Mesendoderm (in vitro differentiated cells): ENCODE measurements around the gene SLC23A3.

Source experiments
- DNase-seq: peaks from one replicate; pipeline ENCODE4 v3.0.0; 2013
- H2AK5ac ChIP-seq: 2 replicates; pipeline ENCODE4 v1.6.1; 2013; ENCODE audit warnings: low read length, inconsistent platforms
- H2BK120ac ChIP-seq: 2 replicates; pipeline ENCODE4 v1.6.1; 2013; ENCODE audit warnings: low read depth, mild to moderate bottlenecking, low read length, moderate library complexity, mixed read lengths
- H2BK15ac ChIP-seq: replicated peaks from 2 replicates; pipeline ENCODE4 v1.6.1; 2013; ENCODE audit warnings: low read depth, mild to moderate bottlenecking, moderate library complexity
- H2BK5ac ChIP-seq: 2 replicates; pipeline ENCODE4 v1.6.1; 2013; ENCODE audit warnings: low read length, inconsistent platforms
- H3K18ac ChIP-seq: 2 replicates; pipeline ENCODE4 v1.6.1; 2013; ENCODE audit warnings: mild to moderate bottlenecking, low read length, mixed read lengths
- H3K23ac ChIP-seq: one replicate; pipeline ENCODE4 v1.6.1; 2013; ENCODE audit warnings: low read length
- H3K27ac ChIP-seq: 2 replicates; pipeline ENCODE4 v1.5.1; 2013; ENCODE audit warnings: low read depth, mild to moderate bottlenecking, inconsistent platforms, low read length, moderate library complexity
- H3K27me3 ChIP-seq: 2 replicates; pipeline ENCODE4 v1.6.1; 2013; ENCODE audit warnings: low read length, control low read depth, mild to moderate bottlenecking, inconsistent platforms; ENCODE audit not compliant: insufficient read depth, poor library complexity
- H3K36me3 ChIP-seq: 2 replicates; pipeline ENCODE4 v1.6.1; 2013; ENCODE audit warnings: low read length, inconsistent platforms; ENCODE audit not compliant: control insufficient read depth, insufficient read depth
- H3K4ac ChIP-seq: one replicate; pipeline ENCODE4 v1.6.1; 2013; ENCODE audit warnings: low read depth, mild to moderate bottlenecking, low read length, moderate library complexity
- H3K4me1 ChIP-seq: 2 replicates; pipeline ENCODE4 v1.6.1; 2013; ENCODE audit warnings: low read depth, low read length, inconsistent platforms; ENCODE audit not compliant: control insufficient read depth
- H3K4me2 ChIP-seq: 2 replicates; pipeline ENCODE4 v1.6.1; 2013; ENCODE audit warnings: low read length
- H3K4me3 ChIP-seq: 2 replicates; pipeline ENCODE4 v1.5.1; 2013; ENCODE audit warnings: mild to moderate bottlenecking, low read length
- H3K56ac ChIP-seq: one replicate; pipeline ENCODE4 v1.6.1; 2013; ENCODE audit warnings: low read length
- H3K79me1 ChIP-seq: 2 replicates; pipeline ENCODE4 v1.6.1; 2013; ENCODE audit warnings: low read length, inconsistent platforms
- H3K79me2 ChIP-seq: 2 replicates; pipeline ENCODE4 v1.6.1; 2013; ENCODE audit warnings: mild to moderate bottlenecking, low read length; ENCODE audit not compliant: control insufficient read depth, insufficient read depth
- H3K9ac ChIP-seq: 2 replicates; pipeline ENCODE4 v1.6.1; 2013; ENCODE audit warnings: low read length, inconsistent platforms
- H4K5ac ChIP-seq: one replicate; pipeline ENCODE4 v1.6.1; 2013; ENCODE audit warnings: low read length
- H4K8ac ChIP-seq: one replicate; pipeline ENCODE4 v1.6.1; 2013; ENCODE audit warnings: low read depth, mild to moderate bottlenecking, control low read depth, low read length, moderate library complexity
- WGBS: extraction: QIAGEN DNeasy Blood & Tissue Kit; methylation state at CpG from one replicate; pipeline ENCODE4 v1.1.7; 2013; ENCODE audit warnings: low lambda C conversion rate, missing lambda C conversion rate; ENCODE audit not compliant: insufficient coverage; ENCODE audit errors: extremely low coverage; 5-methylcytosine and 5-hydroxymethylcytosine counted together

SLC23A3 gene

DNA sequence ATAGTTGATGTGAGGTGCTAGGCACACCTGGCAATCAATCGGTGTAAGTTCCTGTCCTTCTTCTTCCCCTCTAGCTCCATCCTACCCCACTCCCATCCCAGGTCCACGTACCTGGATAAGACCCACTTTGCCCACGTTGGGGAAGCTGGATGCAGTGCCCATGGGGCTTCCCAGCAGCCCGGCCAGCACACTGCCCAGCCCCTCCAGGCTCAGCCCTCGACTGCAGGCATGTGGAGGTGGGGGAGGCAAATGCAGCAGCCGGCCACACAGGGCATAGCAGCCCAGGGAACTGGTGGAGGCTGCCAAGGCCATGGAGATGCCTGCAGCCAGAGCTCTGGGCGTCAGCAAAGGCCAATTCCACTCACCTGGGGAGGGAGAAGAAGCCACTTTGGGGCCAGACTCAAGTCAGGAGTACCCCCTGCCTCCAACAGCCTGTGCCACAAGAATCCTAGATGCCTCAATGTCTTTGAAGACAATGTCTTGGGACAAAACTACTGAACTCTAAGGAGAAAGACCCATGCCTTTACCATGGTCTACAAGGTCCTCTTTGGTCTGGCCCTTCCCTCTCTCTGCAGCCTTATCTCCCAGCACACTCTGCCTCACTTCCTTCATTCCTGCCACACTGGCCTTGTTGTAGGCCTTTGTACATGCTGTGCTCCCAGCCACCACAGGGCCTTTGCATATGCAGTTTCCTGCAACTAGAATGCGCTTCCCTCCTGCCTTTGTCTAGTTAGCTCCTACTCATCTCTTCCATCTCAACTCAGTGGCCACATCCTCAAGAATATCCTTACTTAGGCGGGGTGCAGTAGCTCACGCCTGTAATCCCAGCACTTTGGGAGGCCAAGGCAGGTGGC, 4.5 kb downstream of the SLC23A3 start:
- no peaks in the 10 kb centered on the region for H3K79me2 ChIP-seq
- H4K8ac ChIP-seq, result no peak overlapping the region
- H3K4ac ChIP-seq, result no peak overlapping the region
- WGBS, result no CpG with 5 or more reads among the region's 10 CpGs
- H3K23ac ChIP-seq, result no peak overlapping the region
- no peak overlapping the region for H3K4me3 ChIP-seq
- no peak overlapping the region for H2AK5ac ChIP-seq
- H3K4me2 ChIP-seq, result no peak overlapping the region
- H3K56ac ChIP-seq, result no peak overlapping the region
- H3K27ac ChIP-seq, result no peak overlapping the region
- no peak overlapping the region for H3K9ac ChIP-seq
- H3K36me3 ChIP-seq, result no peaks in the 10 kb centered on the region
- peaks cover 3% of the 10 kb centered on the region for H3K4me1 ChIP-seq
- no peak overlapping the region for H2BK120ac ChIP-seq
- no peak for DNase-seq
- H3K18ac ChIP-seq, result no peak overlapping the region
- H4K5ac ChIP-seq, result no peak overlapping the region
- H3K27me3 ChIP-seq, result no peaks in the 10 kb centered on the region
- H2BK15ac ChIP-seq, result no peak overlapping the region
- no peaks in the 10 kb centered on the region for H3K79me1 ChIP-seq
- no peak overlapping the region for H2BK5ac ChIP-seq

DNA sequence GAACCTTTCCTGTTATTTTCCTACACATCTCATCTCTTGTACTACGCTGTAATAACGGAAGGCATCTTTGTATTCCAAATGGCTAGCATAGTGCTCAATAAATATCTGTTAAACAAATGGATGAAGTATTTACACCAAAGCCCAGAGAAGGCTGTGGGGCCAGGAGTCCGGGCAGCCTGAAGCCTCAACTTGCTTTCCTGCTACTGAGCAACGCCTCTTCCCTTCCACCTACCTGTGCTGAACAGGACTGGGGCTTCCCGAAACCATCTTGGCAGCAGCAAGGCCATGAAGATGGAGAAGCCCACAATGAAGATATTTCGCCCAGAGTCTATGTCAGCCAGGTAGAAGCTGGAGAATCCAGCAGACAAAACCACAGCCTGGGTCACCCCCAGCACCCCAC, 6.7 kb downstream of the SLC23A3 start:
- no peak overlapping the region for H3K4me3 ChIP-seq
- H3K79me1 ChIP-seq, result no peaks in the 10 kb centered on the region
- H3K4me1 ChIP-seq, result peaks cover 3% of the 10 kb centered on the region
- H4K8ac ChIP-seq, result no peak overlapping the region
- no peak overlapping the region for H2BK15ac ChIP-seq
- no peak overlapping the region for H2BK120ac ChIP-seq
- H2BK5ac ChIP-seq, result no peak overlapping the region
- no peak overlapping the region for H3K4me2 ChIP-seq
- no peak overlapping the region for H3K23ac ChIP-seq
- H4K5ac ChIP-seq, result no peak overlapping the region
- no peak overlapping the region for H3K18ac ChIP-seq
- no peaks in the 10 kb centered on the region for H3K36me3 ChIP-seq
- no peak overlapping the region for H2AK5ac ChIP-seq
- no peak overlapping the region for H3K9ac ChIP-seq
- no peak overlapping the region for H3K27ac ChIP-seq
- no peak overlapping the region for H3K4ac ChIP-seq
- no peaks in the 10 kb centered on the region for H3K79me2 ChIP-seq
- no CpG with 5 or more reads among the region's 6 CpGs for WGBS
- no peak overlapping the region for H3K56ac ChIP-seq
- H3K27me3 ChIP-seq, result no peaks in the 10 kb centered on the region
- no peak for DNase-seq

DNA sequence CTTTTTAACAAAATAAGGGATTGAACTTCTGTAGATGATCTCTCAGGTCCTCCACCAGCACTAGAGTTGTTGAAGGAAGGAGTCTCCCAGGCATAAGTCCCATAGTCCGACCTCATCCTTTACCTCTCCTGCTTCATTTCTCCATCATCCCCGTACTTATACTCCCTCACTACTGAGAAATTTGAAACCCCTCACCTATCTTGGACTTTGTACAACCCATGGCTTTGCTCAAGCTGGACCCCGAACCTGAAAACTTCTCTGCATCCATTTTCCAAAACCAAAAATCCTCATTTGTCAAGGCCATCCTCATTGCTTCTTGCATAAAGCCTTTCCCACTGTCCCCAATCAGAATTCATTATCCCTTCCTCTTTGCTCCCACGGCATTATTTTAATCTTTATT, 8.7 kb downstream of the SLC23A3 start:
- Histone ChIP-seq H3K9ac (peak overlapping the region; percentile 68), H3K79me2 (no peaks in the 10 kb centered on the region), H3K56ac (peak overlapping the region; percentile 74), H3K27me3 (no peaks in the 10 kb centered on the region), H3K27ac (no peak overlapping the region), H2BK15ac (no peak overlapping the region), H3K36me3 (peaks cover 2% of the 10 kb centered on the region), H3K4me3 (peak overlapping the region; percentile 16), H2BK5ac (no peak overlapping the region), H3K4ac (no peak overlapping the region), H3K4me2 (peak overlapping the region; percentile 48), H4K8ac (no peak overlapping the region), H3K4me1 (peaks cover 3% of the 10 kb centered on the region), H3K18ac (no peak overlapping the region), H3K23ac (no peak overlapping the region), H3K79me1 (no peaks in the 10 kb centered on the region), H2AK5ac (no peak overlapping the region), H2BK120ac (no peak overlapping the region), H4K5ac (no peak overlapping the region)
- DNase-seq, result no peak
- no CpG with 5 or more reads among the region's 4 CpGs for WGBS

DNA sequence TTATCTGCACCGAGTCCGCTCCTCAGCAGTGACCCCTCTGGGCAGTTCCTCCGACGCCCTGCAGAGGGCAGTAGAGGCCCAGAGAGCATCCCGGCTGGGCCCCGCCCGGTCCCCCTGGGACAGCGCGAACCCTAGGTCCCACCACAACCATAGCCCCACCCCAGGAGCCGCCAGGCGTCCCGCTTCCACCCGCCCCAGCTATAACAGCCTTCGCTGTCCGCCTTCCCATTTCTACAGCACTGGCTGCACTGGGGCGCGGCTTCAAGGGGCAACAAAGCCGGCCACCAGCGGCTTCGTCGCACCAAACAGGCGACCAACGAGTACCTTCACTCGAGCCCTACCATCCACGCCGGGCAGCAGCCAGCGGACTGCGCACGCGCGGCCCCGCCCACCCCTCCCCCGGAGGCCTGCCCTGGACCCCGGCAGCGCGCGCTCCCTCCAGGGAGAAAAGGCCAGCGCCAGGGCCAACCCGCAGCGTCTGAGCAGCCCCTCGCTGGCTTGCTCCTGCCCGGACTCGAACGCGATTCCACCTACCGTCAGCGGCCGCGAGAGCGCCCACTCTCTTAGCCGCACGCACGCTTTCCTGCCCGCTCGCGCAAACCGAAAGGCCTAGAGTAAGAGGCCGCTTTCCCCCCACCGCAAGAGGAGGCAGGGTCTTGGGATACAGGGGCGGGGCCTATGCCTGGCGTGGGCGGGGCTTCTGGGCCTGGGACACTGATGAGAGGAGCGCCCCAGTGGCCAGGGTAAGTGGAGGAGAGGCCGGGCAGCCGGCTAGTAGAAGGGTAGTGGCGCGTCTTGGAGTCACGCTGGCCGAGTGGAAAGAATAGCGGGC, 9.4 kb downstream of the SLC23A3 start, which contains the start of gene NHEJ1:
Gene NHEJ1, minus strand, starts transcription at position 630 of the 832 bp plus-strand sequence. CDS start 2,453 bp downstream, outside the sequence.
- H3K9ac ChIP-seq, result peak within 1 kb of the TSS; percentile 96
- H3K27ac ChIP-seq, result peak within 1 kb of the TSS; percentile 87
- H4K8ac ChIP-seq, result no peak within 1 kb of the TSS
- H3K4me1 ChIP-seq, result peaks cover 3% of the 10 kb centered on the region
- no peaks in the 10 kb centered on the region for H3K27me3 ChIP-seq
- no peak within 1 kb of the TSS for H2AK5ac ChIP-seq
- H3K4me3 ChIP-seq, result peak within 1 kb of the TSS; percentile 83
- H3K79me2 ChIP-seq, result no peaks in the 10 kb centered on the region
- peak within 1 kb of the TSS; percentile 77 for H3K4me2 ChIP-seq
- peak within 1 kb of the TSS; percentile 100 for H3K56ac ChIP-seq
- H3K4ac ChIP-seq, result no peak within 1 kb of the TSS
- H2BK120ac ChIP-seq, result no peak within 1 kb of the TSS
- DNase-seq, result peak; percentile 97
- H2BK15ac ChIP-seq, result no peak within 1 kb of the TSS
- H3K36me3 ChIP-seq, result peaks cover 2% of the 10 kb centered on the region
- no peak within 1 kb of the TSS for H4K5ac ChIP-seq
- no CpG with 5 or more reads among the region's 70 CpGs for WGBS
- peak within 1 kb of the TSS; percentile 96 for H2BK5ac ChIP-seq
- H3K18ac ChIP-seq, result peak within 1 kb of the TSS; percentile 95
- H3K79me1 ChIP-seq, result no peaks in the 10 kb centered on the region
- H3K23ac ChIP-seq, result no peak within 1 kb of the TSS

DNA sequence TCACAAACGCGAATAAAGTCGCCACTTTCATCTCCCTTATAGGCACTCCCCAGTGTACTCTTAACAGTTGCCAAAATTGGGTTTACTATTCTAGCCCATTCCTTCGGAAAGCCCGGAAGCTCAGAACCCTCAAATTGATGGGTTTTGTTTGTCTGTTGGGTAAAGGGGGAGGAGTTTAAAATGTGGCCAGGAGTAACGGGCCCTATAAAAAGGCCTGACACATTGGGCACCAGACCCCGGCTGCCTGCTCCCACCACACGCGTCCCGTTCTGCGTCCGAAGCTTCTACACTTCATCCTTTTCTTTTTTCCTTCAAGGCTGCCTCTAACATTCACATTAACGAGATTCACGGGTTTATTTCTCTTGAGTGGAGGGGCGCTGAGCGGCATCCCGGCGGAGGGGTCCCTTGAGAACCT, 10.1 kb downstream of the SLC23A3 start:
- Histone ChIP-seq H2BK15ac (no peak overlapping the region), H2BK5ac (no peak overlapping the region), H3K23ac (no peak overlapping the region), H3K9ac (peak overlapping the region; percentile 50), H3K4ac (no peak overlapping the region), H4K5ac (no peak overlapping the region), H3K4me2 (peak overlapping the region; percentile 54), H3K79me2 (no peaks in the 10 kb centered on the region), H3K4me3 (no peak overlapping the region), H4K8ac (no peak overlapping the region), H3K27me3 (no peaks in the 10 kb centered on the region), H3K27ac (no peak overlapping the region), H3K18ac (no peak overlapping the region), H3K56ac (peak overlapping the region; percentile 77), H2BK120ac (no peak overlapping the region), H2AK5ac (no peak overlapping the region), H3K4me1 (peaks cover 3% of the 10 kb centered on the region), H3K36me3 (peaks cover 2% of the 10 kb centered on the region), H3K79me1 (no peaks in the 10 kb centered on the region)
- no peak for DNase-seq
- WGBS, result no CpG with 5 or more reads among the region's 18 CpGs
